HG03280 (cell line): ENCODE measurements around the gene LIPM.
"Not testable (repeated sequence)": the region's sequence is repeated elsewhere in the genome, so short reads cannot be mapped to it uniquely, and the experiment has no call there.

Experiments used
- ATAC-seq: cut with Tn5 transposase; IDR thresholded peaks from one replicate; pipeline ENCODE4 v1.9.1; 2021; ENCODE audit warnings: mild to moderate bottlenecking, moderate library complexity; ENCODE audit not compliant: unreplicated experiment

Gene LIPM

GRCh38 chr10:88837632-88838031 lies 35.1 kb downstream of the LIPM start:
- ATAC-seq = not testable (repeated sequence)

DNA sequence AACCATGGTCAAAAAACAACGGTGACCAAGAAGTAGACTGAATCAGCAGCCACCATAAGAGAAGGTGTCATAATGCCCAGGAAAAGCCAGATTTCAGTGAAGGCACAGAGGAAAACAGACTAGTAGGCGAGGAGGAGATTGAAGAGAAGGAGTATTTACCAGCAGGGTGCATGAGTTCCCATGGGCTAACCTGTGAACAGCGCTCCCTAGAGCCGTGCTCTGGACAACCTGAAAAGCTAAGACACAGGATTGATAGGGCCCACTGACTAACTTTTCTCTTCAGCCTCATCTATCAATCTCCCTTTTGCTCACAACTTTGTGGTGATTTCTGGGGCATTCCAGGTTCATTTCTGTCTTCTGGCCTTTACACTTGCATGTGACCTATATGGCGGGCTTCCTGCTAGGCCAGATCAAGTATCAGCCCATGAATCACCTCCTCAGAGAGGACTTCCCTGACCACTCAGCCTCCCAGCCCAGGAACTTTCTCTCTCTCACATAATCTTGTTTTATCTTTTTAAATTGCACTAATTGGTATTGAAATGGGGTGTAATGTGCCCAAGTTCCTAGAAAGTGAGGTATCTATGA lies 36.3 kb downstream of the LIPM start:
- no peak for ATAC-seq

DNA sequence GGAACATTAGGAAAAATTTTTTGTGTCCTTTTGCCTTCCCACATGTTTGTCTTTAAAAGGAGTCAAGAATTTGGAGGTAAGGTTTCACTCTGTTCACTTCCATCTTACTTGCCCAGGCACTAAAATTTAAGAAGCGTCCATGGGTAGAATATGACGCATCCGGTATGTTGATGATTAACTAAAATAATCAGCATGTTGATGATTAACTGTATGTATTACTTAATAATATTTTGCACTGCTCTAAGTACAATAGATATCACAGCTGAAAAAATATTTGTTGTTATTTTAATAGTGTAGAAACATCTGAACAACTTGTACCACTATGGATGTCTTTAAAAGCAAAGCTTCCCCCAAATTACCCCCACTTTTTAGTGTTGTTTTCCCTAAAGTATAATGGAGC lies 37.6 kb downstream of the LIPM start:
- ATAC-seq = no peak

DNA sequence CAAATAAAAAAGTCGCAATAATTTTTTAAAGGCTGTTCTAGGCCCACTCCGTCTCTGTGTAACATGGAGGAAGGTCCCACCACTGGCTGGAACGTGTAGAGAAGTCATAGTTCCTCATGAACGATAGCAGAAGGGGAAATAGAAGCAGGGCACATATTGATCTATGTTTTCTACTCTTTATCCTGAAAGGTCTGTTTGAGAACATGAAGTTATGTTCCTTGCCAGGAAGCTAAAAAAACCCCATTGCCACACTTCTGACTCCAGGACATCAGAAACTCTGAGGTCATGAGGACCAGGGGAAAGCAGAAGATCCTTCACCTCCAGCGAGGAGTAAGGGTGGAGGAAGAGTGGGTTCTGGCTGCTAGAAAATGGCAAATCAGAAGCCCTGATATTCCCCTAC lies 38.4 kb downstream of the LIPM start:
- no peak for ATAC-seq

DNA sequence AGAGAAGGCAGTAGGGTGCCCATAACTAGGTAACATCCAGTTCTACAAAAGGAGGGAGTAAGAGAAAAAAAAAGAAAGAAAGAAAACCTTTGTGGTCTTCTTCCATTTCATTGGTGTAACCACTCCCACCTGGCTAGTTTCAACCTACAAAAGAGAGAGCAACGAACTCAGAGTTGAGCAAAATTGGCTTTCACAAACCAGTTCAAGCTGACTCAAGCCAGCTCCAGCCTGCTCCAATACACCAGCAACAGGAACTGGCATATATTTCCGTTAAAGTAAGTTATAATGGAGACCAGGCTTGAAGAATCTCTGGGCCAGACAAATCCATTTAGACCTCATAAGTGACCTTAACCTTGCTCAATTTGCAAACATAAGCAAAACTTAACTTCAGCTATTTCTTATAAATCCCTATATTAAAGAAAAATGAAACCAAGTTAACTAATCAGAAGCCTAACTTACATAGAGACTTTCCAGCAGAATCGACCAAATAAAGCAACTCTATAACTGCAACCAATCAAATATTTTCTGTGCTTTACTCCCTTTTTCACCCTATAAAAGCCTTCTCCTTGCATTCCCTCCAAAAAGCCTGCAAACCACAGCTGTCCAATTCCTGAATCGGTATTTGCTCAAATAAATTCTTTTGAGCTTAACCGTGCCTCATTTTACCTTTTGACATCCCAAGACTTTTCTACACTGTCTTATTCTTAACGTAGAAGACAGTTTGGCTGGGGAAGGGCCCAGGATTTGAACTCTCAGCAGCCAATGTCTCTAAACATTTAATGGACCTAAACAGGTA lies 39.0 kb downstream of the LIPM start:
- no peak for ATAC-seq

DNA sequence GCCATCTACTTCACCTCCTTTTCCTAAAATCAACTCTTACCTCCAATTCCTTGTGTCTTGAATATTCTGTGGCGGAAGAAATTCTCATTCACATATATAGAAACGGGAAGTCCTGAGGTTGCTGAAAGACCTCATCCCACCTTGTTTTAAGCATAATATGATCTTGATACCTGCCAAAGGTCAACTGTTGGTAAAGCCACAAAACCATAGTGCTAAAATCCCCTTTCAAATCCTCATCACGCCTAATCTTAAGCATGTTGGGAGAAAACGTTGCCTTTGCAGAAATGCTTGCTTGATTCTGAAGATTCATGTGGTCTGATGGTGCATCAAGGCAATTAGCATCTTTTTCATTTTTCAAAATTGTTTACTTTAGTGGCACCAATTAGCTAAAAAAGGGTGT lies 40.6 kb downstream of the LIPM start:
- no peak for ATAC-seq

DNA sequence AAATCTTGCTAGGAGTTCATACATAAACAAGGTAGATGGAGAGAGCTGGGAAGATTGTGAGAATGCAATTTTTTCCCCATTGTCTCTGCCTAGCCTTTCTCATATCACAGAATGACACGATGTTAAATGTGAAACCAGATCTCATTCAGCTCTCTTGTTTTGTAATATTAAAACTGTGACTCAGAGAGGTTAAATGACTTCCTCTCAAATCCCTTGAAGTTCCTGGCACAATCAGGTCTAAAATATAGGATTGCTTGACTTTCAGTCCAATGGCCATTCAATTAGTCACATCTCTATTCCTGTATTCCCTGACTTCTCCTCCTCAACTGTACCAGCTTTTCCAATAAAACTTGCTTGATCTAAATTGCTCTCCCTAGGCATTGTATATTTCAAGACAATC lies 46.0 kb downstream of the LIPM start:
- ATAC-seq = no peak

- no peak for ATAC-seq
These were observed 46.7 kb downstream of the LIPM start for GRCh38 chr10:88849234-88849633.

GRCh38 chr10:88850712-88851111 lies 48.2 kb downstream of the LIPM start:
- ATAC-seq = no peak

- no peak for ATAC-seq
These were observed 49.2 kb downstream of the LIPM start, which contains the start of gene ANKRD22 for GRCh38 chr10:88851706-88852105. ANKRD22 (minus strand) TSS chr10:88851844; CDS start chr10:88851607, 237 bp downstream.

GRCh38 chr10:88852327-88852726 lies 49.8 kb downstream of the LIPM start:
- no peak for ATAC-seq

DNA sequence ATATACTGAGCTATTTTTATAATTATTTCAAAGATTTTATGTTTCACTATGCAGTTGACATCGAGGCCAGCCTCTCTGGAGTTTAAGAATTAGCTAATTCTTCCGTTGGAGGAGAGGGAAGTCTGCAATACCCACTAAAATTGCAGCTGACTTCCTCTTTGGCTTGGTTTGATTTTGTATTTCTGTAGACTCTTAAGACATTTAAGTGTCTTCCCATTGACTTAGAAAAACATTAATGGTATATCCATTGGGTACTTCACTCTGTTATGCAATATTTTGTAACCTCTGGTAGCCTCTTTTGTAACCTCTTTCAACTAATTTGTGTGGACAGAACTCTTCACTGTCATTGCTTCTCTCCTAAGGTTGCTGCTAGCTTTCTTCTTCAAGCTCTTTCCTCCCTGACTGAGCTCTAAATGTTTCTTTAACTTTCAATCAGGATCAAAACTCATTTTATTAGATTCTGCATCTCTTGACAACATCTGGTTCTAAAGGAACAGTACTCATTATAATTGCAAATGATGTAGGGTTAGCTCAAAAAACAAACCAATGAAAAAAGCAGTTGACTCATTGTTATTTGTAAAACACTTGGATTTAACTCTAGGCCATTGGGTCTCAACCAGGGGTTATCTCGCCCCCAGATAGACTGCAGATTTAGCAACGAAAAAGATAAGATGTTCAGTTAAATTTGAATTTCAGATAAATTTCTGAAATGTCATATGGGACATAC lies 50.8 kb downstream of the LIPM start:
- no peak for ATAC-seq

DNA sequence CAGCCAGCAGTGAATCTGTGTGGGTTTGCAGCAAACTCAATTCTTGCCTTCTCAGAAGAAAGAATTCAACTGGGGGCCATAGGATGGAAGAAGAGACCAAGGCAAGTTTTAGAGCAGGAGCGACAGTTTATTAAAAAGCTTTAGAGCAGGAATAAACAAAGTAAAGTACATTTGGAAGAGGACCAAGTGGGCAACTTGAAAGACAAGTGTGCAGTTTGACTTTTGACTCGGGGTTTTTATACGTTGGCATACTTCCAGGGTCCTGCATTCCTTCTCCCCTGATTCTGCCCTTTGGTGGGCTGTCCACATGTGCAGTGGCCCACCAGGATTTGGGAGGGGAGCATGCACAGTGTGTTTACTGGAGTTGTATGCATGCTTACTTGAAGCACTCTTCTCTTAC lies 52.2 kb downstream of the LIPM start:
- no peak for ATAC-seq

DNA sequence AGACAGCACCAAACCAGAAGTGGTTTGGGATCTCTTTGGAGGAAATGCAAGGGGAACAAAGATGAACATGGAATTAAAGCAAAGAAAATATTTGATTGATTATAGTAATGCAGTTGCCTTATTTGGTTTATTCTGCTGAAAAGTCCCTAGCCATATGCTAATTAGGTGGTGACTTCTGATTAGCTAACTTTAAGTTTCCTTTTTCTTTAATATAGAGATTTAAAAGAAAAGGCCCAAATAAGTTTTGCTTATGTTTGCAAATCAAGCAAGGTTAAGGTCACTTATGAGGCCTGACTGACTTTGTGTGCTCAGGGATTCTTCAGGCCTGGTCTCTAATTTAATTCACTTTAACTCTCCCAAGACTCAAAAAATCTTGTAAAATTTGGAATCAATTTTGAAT lies 55.3 kb downstream of the LIPM start:
- no peak for ATAC-seq

DNA sequence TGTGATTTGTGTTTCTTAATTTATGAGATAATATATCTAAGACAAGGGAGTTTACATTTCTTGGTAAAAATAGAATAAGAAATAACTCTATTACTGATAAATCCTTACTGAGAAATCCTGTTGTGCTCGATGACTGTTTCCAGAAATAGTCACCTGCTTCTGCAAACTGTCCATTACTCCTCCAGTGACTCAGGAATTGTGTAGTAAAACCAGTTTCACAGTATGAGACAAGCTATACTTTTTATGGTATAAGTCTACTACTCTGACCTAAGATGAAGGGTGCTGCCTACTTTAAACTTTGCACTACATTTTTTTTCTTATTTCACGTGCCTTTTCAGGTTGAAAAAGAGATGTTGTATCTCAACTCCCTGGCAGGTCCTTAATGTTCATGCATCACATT lies 56.0 kb downstream of the LIPM start:
- no peak for ATAC-seq

- ATAC-seq = no peak
These were observed 58.5 kb downstream of the LIPM start for GRCh38 chr10:88861036-88861435.

DNA sequence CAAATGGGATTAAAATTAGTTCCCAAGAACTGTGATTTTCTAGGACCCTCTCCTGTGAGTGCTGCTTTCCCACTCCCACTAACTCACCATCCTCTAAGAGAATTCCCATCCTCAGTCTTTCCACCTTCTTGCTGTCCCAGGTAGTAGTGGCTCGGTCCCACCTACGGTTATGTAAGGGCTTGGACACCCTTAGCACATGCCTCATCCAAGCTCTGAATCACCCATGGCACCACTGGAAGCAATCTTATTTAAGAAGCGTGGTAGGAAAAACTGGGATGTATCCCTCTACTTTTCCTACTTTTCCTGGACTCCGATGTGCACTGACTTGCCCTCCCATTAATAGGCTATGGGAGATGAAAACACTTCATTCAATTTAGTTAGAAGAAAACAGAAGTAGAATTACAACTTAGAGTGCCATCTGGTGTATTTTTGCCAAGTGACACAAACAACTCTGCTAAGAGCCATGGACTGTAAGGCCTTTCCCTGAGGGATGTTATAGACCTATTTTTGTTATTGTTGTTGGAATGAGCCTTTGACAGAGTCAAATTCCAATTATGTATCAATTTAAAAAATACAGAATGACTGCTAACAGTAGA lies 62.8 kb downstream of the LIPM start:
- ATAC-seq = no peak

GRCh38 chr10:88866454-88866853 lies 63.9 kb downstream of the LIPM start:
- no peak for ATAC-seq

DNA sequence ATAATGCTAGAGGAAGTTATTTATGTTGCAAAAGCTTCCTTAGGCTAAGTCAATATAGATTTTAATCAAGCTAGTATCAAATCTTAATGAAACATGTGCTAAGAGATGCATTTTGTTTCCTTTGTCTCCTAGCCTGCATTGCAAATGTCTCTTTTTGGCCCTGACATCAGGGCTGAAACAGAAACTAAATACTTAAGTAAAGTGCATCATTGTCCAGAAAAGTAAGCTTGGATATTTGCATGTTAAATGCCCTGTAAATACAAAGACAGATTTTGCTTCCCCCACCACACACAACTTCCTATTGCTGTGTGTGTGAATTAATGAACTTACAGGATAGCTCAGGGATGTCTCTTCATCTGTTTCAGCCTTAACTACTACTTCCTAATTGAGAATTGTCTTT lies 67.6 kb downstream of the LIPM start:
- ATAC-seq = no peak
